ENCODE data around the gene CLN6.
A peak's percentile ranks its signal among the peaks of the same experiment; 100 is the strongest.

The CLN6 gene

GRCh38 chr15:68166847-68167246, 62.7 kb downstream of the CLN6 start:
- H3K4me3 ChIP-seq: no peak overlapping the region
- no peak for DNase-seq (ENCODE audit: low spot score)
- TF ChIP-seq CTCF (IDR thresholded peaks at IDR 0.05): no peak
- no peak overlapping the region for H3K27ac ChIP-seq

GRCh38 chr15:68163191-68163590, 66.3 kb downstream of the CLN6 start:
- Histone ChIP-seq H3K4me3 (no peak overlapping the region), H3K27ac (no peak overlapping the region)
- TF ChIP-seq CTCF (IDR thresholded peaks at IDR 0.05): no peak

GRCh38 chr15:68158046-68158628, 71.4 kb downstream of the CLN6 start:
- H3K27ac ChIP-seq: peak overlapping the region; percentile 3 to 37

More at GRCh38 chr15:68163191-68163590, 66.3 kb downstream of the CLN6 start:
- no peak for DNase-seq (ENCODE audit: low spot score)

GRCh38 chr15:68157074-68157473, 72.5 kb downstream of the CLN6 start:
- no peak for DNase-seq (ENCODE audit: low spot score)
- no peak for TF ChIP-seq CTCF (IDR thresholded peaks at IDR 0.05)
- Histone ChIP-seq H3K27ac (peak overlapping the region in 1 of 2 donors; percentile 38), H3K4me3 (no peak overlapping the region)

More at GRCh38 chr15:68158046-68158628, 71.4 kb downstream of the CLN6 start:
- DNase-seq (ENCODE audit: low spot score): no peak
- no peak overlapping the region for H3K4me3 ChIP-seq
- TF ChIP-seq CTCF (IDR thresholded peaks at IDR 0.05): no peak
